A673 (cell line): Measurements from ENCODE around the gene NDOR1. TPM values are rescaled to one million over a fixed set of nuclear protein-coding genes. Genes with fewer than 3 reads are reported as not detected.

Source experiments
- BruUV-seq: library from RNA; stranded (reverse); fragments of 400-500 nt; replicated peaks from 2 replicates; lab custom pipeline; 2021; lab: Mats Ljungman, UMichigan
- CTCF ChIA-PET: fragments of 300-600 bp; sonication (Branson Sonifier 250); formaldehyde crosslinking; loops from one replicate; lab custom pipeline; 2022; ENCODE audit warnings: antibody characterized with exemption; lab: Charles Lee
- POLR2A ChIA-PET: fragments of 300-600 bp; sonication (Branson Sonifier 250); formaldehyde crosslinking; loops from one replicate; lab custom pipeline; 2022; ENCODE audit warnings: antibody characterized with exemption; ENCODE audit not compliant: low non-redundant PET; lab: Charles Lee
- DNase-seq: peaks from one replicate; pipeline ENCODE4 v3.0.0-alpha.2; 2015; ENCODE audit warnings: low spot score
- H3K27ac ChIP-seq: fragments of 200-600 bp; sonication (generic); 2 replicates; pipeline ENCODE4 v1.5.1; 2016; ENCODE audit warnings: mixed run types, low read depth, mild to moderate bottlenecking, mixed read lengths, antibody characterized with exemption, low read length; ENCODE audit not compliant: poor library complexity, severe bottlenecking
- H3K27me3 ChIP-seq: fragments of 200-600 bp; sonication (generic); replicated peaks from 2 replicates; pipeline ENCODE4 v1.6.1; 2017; ENCODE audit warnings: mixed run types, low read depth, mild to moderate bottlenecking, mixed read lengths, antibody characterized with exemption, low read length; ENCODE audit not compliant: insufficient read depth, poor library complexity
- H3K36me3 ChIP-seq: fragments of 200-600 bp; sonication (generic); 2 replicates; pipeline ENCODE4 v1.6.1; 2016; ENCODE audit warnings: mixed run types, mild to moderate bottlenecking, mixed read lengths, antibody characterized with exemption, low read length; ENCODE audit not compliant: insufficient read depth, poor library complexity, severe bottlenecking
- H3K4me1 ChIP-seq: fragments of 200-600 bp; sonication (generic); 2 replicates; pipeline ENCODE4 v1.6.1; 2017; ENCODE audit warnings: mixed run types, mild to moderate bottlenecking, mixed read lengths, antibody characterized with exemption, low read length; ENCODE audit not compliant: insufficient read depth, poor library complexity, severe bottlenecking
- H3K4me3 ChIP-seq: fragments of 200-600 bp; sonication (generic); 2 replicates; pipeline ENCODE4 v1.5.1; 2016; ENCODE audit warnings: low read depth, mixed run types, mild to moderate bottlenecking, mixed read lengths, low read length; ENCODE audit not compliant: poor library complexity, severe bottlenecking
- H3K9me3 ChIP-seq: fragments of 200-600 bp; sonication (generic); 2 replicates; pipeline ENCODE4 v1.6.1; 2016; ENCODE audit warnings: mixed run types, low read depth, mild to moderate bottlenecking, mixed read lengths, antibody characterized with exemption, low read length; ENCODE audit not compliant: poor library complexity, severe bottlenecking
- CTCF ChIP-seq: fragments of 300-800, 200-600 bp; sonication (generic); conservative IDR thresholded peaks from 2 replicates; pipeline ENCODE4 v1.5.1; 2017; ENCODE audit warnings: low read depth, mild to moderate bottlenecking, antibody characterized with exemption, low read length, moderate library complexity, mixed read lengths
- EZH2 ChIP-seq: fragments of 200-600 bp; sonication (generic); IDR thresholded peaks from 2 replicates; pipeline ENCODE4 v1.6.1; 2017; ENCODE audit warnings: borderline replicate concordance, low read depth, mild to moderate bottlenecking, mixed read lengths, antibody characterized with exemption, low read length; ENCODE audit not compliant: poor library complexity, severe bottlenecking
- intact Hi-C: fragments of 100-400 bp; cut with micrococcal nuclease; formaldehyde crosslinking; loops from one replicate; pipeline ENCODE4 v1.10.0; 2022; ENCODE audit not compliant: unreplicated experiment
- total RNA-seq: library from RNA; stranded (reverse); gene quantifications from 2 replicates; pipeline ENCODE4 v1.2.3, GENCODE V29; 2021

Gene NDOR1
- total RNA-seq, 1 experiment from 2014 or later: 40.2 TPM

DNA sequence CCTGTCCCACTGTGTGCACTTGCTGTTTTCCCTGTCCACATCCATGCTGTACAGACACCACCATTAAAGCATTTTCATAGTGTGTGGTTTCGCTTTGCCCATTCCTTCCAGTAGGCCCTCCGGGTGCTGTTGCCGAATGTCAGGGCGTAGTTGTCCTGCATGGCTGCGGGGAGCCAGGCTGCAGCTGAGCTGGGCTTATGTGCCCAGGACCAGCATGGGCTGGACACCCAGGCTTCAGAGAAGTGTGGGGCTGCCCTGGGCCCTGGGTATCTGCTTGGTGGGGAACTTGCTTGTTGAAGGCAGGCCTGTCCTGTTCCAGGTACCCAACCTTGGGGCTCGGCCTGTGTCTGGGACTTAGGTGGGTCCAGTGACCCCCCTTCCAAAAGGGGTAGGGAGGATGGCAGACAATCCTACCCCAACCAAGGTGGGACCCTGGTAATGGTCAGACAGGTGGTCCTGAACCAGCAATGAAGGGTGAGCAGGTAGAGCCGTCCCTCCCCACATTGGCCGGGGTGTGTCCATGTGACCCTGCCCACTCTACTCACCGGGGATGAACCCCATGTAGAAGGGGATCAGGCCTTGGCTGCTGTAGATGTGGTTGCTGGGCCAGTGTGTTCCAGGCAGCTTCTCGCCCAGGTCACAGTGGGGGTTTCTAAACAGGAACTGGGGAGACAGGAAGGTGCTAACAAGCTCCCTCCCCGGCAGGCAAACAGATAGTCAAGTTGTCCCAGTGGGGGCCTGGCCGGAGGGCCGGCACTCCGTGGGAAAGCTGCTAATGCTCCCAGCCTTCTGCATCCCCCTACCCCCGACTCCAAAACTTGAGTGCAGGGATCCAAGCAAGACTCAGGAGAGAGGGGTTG is 38.4 kb downstream of the NDOR1 start:
- no peaks in the 10 kb centered on the region for H3K27me3 ChIP-seq
- peaks cover 24% of the 10 kb centered on the region for H3K36me3 ChIP-seq
- BruUV-seq: no TSS peak
- intact Hi-C loops: no loop called here
- TF ChIP-seq EZH2 (no peak), CTCF (no peak)
- DNase-seq: no peak
- ChIA-PET CTCF (no interaction called here), POLR2A (no interaction called here)
- peak overlapping the region; percentile 35 for H3K27ac ChIP-seq
- peak overlapping the region; percentile 97 for H3K4me3 ChIP-seq
- peaks cover 30% of the 10 kb centered on the region for H3K4me1 ChIP-seq
- no peaks in the 10 kb centered on the region for H3K9me3 ChIP-seq

GRCh38 chr9:137244486-137245449 is 39.3 kb downstream of the NDOR1 start:
- H3K4me1 ChIP-seq: peaks cover 26% of the 10 kb centered on the region
- POLR2A ChIA-PET: interaction anchor here (0.7 kb wide), 1 partner anchor 8 kb away, joined by 7 read pairs; no protein-coding TSS in a partner anchor
- no peak for DNase-seq
- BruUV-seq: no TSS peak
- no peaks in the 10 kb centered on the region for H3K27me3 ChIP-seq
- intact Hi-C loops: no loop called here
- TF ChIP-seq EZH2: no peak
- no peak; the same call in 1 of the 2 replicates for TF ChIP-seq CTCF
- peak overlapping the region; percentile 35 for H3K27ac ChIP-seq
- CTCF ChIA-PET: no interaction called here
- no peaks in the 10 kb centered on the region for H3K9me3 ChIP-seq
- H3K36me3 ChIP-seq: peaks cover 24% of the 10 kb centered on the region
- no peak overlapping the region for H3K4me3 ChIP-seq
